HG03139 (cell line): ENCODE data around the gene TST.
"Not testable (repeated sequence)": the region's sequence is repeated elsewhere in the genome, so short reads cannot be mapped to it uniquely, and the experiment has no call there.

Experiments
- ATAC-seq: cut with Tn5 transposase; IDR thresholded peaks from one replicate; pipeline ENCODE4 v1.9.1; 2021; ENCODE audit not compliant: unreplicated experiment

The TST gene

DNA sequence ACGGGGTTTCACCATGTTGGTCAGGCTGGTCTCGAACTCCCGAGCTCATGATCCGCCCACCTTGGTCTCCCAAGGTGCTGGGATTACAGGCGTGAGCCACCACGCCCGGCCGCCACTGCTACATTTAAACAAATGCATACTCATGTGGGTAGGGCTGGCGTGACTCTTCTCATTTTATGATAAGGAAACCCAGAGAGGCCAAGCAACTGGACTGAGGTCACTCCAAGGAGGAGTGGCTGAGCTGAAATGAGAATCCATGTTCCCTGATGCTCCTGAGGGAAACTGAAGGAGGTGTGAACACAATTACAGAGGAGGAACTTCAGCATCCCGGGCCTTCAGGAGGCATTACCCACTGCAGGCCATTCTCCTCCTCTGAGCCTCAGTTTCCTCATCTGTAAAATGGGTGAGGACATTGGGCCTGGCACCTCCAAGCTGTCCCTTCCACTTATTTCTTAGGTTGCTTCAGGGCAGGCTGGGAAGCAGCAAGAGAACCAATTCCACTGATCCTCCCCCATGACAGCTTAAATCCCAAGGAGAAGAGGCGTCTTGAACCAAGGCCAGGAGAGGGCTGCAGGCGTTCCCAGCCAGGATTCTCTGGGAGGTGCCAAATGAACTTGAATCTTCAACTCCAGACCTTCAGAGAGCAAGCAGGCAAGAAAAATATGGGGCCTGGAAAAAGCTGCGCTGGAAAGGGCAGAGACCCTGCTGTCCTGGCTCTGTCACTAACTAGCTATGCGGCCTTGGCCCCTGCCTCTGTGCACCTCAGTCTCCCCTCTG is 2.9 kb downstream of the TST start:
- ATAC-seq, result no peak

DNA sequence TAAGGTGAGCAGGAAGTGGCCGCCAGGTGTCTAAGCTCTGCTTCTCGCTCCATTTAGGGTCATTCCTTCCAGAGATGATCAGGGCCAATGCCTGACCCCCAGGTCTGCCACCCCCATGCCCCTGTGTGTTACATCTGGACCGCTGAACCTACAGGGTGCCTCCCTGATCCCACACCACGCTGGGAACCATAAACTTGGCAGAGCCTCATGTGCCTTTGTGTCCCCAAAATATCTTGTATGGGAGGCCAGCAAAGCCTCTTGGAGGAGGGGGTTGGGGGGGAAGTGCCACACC is 3.7 kb downstream of the TST start:
- ATAC-seq, result no peak

DNA sequence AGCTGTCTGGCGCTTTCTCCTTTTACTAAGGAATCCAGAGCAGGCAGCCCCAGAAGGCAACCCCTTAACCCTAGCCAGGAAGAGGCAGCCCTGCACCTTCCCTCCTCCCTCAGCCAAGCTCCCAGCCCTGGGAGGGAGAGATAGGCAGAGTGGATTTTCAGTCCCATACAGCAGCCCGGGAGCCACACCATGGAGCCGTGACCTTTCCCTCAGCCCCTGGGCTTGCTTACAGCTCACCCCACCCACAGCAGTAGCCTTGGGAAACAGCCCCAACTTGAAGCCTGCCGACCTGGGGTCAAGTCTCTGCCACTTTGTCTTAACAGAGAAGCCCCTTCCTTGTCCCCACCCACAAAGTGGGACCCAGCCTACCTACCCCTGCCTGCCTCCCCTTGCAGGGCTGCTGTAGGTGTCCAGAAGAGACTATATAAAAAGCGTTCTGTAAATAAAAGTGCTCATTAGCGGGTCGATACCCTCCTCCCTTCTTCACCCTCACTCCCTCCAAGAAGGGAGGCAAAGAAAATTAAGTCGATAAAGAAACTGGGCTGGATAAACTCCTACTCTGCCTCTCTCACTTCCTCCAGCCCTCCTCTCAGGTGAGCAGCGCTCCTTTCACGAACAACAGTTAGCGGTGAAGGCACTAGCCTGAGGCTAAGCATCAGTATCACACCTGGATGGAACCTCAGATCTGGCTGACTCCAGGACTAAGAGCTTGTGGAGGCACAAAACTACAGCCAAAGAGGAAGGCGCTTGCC is 4.2 kb downstream of the TST start:
- no peak for ATAC-seq

DNA sequence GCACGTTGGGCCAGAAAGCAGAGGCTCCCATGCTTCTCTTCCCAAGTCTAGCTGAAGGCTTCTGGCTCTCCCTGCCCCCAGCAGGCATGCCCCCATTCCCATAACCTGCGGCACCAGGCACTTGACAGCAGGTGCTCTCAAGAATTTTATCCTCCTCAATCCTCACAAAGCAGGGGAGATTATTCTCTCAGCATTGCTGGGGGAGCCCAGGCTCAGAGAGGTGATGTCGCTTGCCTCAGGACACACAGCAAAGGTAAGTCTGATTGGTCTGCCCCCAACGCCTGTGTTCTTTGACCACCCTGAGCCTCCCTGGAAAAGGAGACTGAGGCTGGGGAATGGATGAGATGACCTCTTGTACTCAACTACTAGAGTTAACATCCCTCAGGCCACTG is 4.8 kb downstream of the TST start:
- no peak for ATAC-seq

DNA sequence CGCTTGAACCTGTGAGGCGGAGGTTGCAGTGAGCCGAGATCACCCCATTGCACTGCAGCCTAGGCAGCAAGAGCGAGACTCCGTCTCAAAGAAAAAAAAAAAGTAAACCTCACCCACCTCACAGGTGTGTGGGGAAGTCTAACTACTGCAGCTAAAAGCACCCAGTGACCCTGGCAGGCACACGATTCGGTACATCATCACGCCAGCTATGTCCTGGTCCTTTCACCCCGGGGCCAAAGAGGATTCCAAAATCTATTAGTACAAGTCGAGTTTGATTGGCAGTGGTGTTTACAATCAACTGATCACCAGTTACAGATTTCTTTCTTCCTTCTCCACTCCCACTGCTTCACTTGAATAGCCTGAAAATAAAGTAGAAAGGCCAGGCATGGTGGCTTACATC is 6.3 kb downstream of the TST start:
- no peak for ATAC-seq

DNA sequence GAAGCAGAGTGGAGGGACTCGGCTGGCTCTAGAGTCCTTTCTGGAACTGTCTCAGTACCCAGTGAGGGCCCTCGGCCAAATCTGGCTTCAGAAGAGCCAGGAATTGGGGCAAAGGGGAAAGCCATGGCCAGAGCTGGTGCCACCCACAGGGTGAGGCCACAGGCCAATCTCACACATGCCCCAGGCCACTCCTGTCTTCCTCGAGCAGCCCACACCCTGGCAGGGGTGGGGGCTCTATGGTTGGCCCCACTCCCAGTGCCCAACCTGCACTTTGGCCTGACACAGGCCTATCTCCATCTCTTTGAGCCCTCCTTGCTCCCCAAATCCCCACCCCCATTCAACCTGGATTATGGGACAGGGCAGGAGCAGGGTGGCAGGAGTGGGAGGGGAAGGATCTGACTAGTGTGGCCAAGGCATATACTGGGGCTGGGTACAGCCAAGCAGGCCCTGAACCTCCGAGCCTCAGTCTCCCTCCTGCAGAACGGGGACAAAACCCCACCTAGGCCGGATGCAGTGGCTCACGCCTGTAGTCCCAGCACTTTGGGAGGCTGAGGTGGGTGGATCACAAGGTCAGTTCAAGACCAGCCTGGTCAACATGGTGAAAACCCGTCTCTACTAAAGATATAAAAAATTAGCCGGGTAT is 6.9 kb downstream of the TST start:
- no peak for ATAC-seq

DNA sequence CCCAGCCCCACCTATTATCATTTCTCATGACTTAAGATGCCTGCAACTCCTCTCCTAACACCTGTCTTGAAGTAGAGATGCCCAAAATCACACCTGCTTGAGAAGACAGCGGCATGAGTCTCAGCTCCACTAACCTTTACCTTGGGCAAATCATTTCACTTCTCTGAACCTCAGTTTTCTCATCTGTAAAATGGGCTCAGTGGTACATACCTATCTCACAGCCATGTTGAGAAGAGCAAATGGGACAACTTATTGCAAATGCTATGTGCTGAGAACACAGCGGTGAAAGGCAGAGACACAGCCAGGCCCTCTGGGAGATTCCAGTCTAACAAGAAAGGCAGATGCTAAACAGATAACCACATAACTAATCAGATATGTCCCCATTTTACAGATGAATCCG is 7.8 kb downstream of the TST start:
- ATAC-seq, result no peak

DNA sequence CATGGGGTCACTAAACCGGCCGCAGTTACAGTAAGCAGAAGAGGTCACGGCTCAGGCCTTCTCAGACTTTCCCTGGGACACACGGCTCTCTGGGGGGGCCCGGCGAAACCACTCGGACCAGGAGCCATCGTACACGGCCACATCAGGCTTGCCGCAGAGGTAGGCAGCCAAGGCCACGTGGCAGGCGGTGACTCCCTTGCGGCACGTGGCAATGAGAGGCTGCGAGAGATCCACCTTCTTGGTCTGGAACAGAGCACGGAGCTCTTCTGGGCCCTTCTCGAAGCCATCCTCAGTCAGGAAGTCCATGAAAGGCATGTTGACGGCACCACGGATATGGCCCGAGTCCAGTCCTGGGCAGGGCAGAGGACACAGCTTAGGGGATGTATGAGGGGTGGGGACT is 8.3 kb downstream of the TST start:
- no peak for ATAC-seq

DNA sequence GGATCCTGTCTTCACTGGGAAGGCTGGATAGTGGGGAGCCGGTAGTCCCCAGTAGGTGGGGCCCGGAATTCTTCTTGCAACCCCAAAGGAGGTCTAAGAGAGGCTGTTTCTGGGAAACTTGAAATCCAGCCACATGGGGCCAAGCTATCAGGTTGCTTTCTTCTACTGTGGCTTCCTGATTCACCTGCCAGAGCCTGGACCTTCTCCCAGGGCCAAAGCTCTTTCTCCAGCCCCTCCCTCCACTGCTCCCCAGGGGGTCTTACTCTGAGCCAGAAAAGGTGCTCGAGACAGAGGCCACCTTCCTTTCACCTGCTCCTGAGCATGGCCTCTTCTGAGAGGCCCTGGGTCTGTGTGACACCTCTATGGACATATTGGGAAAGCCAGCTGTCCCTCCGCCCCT is 9.1 kb downstream of the TST start:
- ATAC-seq, result no peak

DNA sequence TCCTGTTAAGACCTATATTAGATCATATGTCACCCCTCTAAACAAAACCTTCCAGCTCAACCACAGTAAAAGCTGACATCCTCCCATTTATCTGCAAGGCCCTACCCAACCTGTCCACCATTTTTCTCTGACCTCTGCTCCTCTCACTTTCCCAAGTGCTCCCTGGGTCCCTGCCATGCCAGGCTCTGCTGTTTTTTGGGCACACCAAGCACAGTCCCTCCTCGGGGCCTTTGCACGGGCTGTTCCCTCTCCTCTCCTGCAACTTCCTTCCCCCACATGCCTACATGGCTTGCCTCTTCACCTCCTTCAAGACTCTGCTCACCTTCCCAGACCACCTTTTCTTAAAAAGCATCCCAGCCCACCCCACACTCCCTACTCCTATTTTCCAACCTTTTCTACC is 9.8 kb downstream of the TST start:
- ATAC-seq, result no peak

DNA sequence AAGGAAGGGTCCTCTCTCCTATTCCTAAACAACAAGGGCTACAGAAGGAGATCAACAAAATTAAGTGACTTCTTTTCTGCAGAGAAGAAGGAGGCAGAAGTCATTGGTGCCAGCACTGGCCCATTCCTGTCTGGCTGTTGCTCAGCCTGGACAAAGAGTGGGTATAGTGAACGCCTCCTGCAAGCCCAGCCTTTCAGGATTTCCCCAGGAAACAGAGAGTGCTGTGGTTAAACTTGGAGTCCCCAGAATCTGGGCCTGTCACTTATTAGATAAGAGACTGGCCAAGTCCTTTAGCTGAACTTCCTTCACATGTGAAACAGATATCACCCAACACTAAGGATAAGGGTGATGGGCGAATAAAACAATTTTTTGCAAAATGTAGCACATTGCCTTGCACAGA is 10.9 kb downstream of the TST start:
- no peak for ATAC-seq

DNA sequence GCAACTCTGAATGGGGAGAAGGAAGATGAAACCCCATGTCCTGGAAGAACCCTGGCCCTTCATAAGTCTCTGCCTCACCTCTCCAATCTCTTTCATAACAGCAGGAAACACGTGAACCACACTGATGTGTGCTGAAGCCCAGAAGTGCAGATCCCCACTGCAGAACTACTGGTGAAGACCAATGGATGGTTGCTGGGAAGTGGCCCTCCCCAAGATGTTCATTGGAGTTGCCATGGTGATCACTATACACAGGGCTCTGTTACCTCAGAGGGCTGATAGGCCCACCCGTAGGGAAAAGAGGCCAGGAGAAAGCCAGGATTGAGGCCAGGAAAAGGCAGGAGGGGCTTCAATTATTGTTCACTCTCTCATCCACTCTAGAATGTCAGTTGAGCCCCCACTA is 11.6 kb downstream of the TST start:
- no peak for ATAC-seq

DNA sequence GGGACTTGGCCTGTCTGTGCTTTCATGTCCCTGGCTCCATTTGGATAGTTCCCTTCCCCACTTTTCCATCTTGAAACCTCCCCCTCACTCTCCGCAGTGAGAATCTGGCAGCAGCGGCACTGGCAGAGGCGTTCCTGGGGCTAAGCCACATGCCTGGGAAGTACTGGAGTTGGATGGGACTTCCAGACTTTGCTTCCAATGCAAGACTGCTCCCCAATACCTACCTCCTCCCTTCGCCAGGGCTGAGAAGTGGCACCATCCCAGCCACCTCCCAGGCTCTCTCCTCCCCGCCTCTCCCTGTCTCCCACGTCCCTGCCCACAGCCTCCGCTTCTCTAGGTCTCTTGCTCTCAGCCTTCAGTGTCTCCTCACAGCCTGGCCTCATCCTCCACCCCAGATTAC is 16.6 kb downstream of the TST start:
- no peak for ATAC-seq

DNA sequence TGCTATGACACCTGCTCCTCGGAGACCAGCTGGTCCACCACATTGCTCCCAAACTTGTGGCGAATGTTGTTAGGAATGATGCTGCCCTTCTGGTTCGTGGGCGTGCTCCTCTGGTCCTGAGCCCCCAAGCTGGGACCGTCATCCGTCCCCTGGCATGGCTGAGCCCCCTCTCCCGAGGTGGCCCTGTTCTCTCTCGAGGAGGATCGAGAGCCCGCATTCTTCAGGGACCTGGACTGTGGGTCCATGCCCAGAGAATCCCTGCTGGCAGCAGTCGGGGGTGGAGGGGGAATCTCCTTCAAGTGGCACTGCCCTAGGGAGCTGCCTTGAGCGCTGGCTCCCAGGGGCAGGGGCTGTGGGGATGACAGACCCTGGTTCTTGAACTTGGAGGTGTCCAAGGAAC is 17.4 kb downstream of the TST start:
- ATAC-seq, result no peak

DNA sequence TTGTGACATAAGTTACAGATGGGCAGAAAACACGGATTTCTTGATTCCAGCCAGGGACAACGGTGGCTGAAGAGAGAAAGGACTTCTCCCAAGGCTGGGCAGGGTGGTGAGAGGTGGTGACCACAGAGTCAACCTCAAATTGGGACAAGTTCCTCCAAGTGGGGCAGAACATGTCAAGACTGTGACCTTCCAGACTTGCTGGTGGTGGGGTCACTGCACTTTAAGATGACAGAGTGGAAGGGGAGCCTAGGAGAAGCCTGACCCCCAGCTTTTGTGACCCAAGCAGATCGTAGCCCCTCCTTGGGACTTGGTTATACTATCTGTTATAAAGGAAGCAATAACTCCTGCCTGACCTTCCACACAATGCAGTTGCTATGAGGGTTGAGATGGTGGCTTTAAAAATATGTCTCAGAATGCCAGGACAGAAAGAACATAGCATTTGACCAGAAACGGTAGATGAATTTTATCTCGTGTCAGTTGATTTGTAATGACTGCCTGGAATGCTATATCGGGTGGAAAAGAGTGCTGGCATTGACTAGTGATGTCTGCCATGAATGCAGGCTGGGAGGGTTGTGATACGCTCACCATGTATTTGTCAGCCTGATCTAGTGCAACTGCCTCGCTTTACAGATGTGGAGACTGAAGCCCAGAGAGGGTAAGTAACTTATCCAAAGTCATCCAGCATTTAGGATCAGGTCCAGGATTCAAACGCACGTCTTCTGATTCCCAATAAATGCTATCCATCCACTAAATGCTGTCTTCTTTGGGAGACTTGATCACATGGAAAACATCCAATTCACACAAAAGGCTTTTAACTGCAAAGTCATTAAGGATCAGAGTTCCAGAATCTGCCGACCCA is 18.3 kb downstream of the TST start:
- no peak for ATAC-seq

DNA sequence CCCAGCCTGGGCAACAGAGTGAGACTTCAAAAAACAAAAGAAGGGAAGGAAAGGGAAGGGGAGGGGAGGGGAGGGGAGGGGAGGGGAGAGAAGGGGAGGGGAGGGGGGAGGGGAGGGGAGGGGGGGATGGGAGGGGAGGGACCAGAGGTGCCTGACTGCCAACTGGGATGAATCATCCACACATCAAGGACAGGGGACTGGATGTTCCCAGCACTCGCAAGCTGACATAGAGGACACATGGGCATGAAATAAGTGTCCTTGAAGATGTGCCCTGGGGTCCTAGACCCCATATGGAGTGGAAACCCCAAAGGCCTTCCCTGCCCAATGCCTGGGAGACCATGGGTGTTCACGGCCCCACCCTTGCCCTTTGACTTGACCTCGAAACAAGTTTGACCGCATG is 19.8 kb downstream of the TST start:
- no peak for ATAC-seq

DNA sequence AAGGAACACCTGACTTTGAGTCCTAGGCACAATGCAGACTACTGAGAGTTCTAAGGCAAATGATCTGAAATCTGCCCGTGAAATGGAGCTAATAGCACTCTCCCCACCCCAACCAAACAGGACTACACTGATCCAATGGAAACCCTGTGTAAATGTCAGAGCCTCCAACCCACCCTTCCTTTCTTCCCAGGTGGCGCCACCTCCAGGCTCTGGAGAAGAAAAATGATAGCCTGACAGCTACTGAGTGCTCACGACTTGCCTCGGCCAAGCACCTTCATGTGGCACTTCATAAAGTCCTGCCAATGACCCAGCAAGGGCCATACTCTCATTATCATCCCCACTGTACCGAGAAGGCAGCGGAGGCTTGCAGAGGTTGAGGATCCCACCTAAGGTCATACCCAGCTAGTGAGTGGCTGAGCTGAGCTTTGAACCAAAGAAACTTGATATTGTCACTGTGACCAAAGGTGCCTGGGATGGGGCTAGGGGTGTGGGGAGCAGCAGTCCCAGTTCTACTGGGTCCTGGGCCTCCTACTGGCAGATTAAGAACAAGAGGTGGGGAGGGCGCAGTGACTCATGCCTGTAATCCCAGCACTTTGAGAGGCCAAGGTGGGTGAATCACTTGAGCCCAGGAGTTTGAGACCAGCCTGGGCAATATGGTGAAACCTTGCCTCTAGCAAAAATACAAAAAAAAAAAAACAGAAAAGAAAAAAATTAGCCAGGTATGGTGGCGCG is 20.5 kb downstream of the TST start:
- no peak for ATAC-seq

DNA sequence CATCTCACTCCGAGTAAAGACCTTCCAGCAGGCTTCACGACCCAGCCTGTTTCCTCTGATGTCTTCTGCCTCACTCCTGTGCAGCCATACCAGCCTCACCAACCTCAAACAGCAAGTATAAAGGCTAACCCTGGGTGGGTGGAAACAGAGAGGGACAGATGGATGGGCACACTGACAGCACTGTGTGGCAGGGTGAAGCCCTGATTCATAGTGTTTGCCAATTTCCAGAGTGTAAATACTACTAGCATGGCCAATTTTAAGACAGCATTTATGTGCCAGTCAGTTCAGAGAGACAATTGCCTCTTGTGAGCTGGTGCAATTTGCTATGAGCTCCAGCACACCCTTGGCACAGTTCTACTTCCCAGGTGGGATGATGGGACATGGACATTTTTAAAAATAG is 21.5 kb downstream of the TST start:
- no peak for ATAC-seq

DNA sequence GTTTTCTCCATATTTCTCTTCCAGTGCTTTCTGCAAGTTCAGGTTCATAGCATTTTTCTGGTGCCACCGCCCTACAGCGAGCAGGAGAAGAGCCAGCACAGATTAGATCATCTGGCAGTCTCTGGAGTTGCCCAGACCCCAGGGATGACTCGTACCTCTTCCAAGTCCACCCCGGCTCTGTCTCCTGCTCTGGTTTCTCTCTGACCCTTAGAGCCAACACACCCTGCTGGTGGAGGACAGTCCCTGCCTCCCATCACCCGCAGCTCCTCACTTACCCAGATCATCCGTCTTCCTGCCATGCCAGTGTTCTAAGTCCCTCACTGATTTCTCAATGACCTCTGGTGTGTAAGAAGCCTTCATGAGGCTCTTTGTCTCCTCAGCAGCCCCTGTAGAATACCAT is 28.0 kb downstream of the TST start:
- no peak for ATAC-seq

DNA sequence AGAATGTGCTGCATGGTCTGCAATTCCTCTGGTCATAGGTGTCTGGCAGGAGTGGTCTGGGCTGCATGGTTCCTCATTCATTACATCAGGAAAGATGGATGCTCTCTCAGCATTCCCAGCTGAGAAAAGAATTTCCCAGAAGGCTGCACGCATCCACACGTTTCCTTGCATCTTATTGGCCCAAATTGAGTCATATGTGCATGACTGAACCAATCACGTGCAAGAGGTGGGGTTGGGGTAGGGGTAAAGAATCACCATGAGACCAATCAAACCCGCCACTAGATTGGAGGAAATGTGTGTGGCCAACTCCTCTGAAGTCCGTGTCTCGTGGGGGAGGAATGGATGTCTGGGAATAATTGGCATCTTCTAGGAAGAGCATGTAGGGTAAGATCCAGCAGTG is 28.8 kb downstream of the TST start:
- ATAC-seq, result no peak

DNA sequence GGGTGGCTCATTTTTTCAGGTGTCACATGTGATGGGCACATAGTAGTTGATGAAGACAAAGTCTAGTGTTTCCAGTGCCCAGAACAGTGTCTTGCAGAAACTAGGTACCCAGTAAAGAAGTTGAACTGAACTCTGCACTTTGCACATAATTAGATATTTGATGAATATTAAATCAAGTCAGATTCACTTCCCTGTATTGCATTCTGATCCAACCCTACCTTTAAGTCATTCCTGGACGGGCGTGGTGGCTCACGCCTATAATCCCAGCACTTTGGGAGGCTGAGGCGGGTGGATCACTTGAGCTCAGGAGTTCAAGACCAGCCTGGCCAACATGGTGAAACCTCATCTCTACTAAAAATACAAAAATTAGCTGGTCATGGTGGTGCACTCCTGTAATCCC is 30.2 kb downstream of the TST start:
- ATAC-seq, result not testable (repeated sequence)
